ENCODE results near the gene DPP6.

Gene DPP6

DNA sequence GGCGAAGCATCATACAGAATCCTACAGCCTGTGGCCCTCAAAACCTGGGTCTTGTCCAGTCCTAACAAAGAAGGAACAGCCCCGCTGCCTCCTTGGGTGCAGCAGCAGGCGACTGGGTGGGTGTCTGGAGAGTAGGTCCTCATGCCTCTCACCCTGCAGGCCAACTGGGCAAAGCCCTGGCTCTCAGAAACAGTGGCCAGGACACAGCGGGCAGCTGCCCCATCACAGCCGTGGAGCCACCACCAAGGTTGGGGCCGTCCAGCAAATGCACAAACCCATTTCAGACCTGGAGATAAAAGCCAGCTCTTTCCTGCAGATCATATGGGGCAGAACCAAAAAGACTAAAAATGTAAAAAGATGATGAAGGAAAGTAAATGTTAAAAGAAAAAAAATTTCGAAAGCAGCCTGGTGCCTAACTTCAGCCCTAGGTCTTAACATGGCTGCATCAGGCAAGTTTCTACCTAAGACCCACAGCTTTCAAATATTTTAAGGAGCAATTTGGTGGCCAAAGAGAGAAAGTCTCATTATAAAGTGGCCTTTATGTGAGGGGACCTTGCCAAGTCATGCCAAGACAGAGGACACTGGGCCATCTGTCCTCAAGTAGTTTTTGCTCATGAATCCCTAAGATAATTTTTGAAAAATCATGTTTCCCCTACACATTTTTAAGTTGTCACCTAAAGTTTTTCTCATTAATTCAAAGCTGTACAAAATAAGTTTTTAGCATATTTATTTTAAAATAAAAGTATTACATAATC, 808.6 kb downstream of the DPP6 start:
- no peak for DNase-seq (ENCODE audit: low read depth)

DNA sequence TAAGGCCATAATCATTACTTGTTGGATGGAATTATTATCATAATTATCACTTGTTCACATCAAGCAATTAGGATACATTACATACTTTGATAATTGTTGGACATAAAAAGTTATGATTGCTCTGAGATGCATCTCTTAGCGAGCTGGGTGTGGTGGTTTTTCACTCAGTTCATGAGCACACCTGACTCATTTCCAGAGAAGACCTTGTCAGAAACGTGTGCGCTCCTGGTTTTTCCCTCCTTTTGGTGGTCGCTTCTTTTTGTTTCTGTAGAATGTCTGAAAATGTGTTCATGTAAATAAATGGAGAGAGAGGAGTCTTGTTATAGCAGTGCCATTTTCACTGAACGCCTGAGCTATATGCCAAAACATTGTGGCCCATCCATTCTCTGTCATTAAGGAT, 809.4 kb downstream of the DPP6 start:
- DNase-seq (ENCODE audit: low read depth) = no peak

DNA sequence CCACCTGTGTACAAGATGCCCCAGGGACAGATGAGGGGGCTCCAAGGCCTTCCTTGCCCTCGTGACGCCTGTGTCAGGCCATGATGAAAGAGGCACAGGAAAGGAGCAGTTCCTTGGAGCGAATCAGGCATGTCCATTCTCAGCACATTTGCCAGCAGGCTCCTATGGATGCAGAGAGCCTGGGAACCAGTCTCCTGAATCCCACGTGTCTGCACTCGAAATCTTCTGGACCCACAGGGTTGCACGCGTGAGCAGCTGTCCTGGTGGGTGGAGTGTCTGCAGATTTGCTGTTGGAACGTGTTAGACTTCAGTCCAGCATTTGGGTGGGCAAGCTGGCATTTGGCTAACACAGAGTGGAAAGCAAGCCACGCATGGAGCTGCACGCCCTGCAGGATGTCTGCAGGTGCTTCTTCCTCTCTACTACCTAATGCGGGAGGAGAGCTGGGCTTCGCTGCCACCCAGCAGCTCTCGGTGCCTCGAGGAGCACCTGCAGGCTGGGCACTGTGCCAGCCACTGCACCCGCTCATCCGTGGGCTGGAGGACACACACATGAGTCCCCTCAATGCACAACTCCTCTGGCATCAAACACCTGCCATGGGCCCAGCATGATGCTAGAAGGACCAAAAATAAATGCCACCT, 810.1 kb downstream of the DPP6 start:
- no peak for DNase-seq (ENCODE audit: low read depth)

- DNase-seq (ENCODE audit: low read depth) = no peak
Observed at GRCh38 chr7:154863766-154864522, 811.7 kb downstream of the DPP6 start.

- DNase-seq (ENCODE audit: low read depth) = no peak
Observed at GRCh38 chr7:154864523-154864891, 812.3 kb downstream of the DPP6 start.

DNA sequence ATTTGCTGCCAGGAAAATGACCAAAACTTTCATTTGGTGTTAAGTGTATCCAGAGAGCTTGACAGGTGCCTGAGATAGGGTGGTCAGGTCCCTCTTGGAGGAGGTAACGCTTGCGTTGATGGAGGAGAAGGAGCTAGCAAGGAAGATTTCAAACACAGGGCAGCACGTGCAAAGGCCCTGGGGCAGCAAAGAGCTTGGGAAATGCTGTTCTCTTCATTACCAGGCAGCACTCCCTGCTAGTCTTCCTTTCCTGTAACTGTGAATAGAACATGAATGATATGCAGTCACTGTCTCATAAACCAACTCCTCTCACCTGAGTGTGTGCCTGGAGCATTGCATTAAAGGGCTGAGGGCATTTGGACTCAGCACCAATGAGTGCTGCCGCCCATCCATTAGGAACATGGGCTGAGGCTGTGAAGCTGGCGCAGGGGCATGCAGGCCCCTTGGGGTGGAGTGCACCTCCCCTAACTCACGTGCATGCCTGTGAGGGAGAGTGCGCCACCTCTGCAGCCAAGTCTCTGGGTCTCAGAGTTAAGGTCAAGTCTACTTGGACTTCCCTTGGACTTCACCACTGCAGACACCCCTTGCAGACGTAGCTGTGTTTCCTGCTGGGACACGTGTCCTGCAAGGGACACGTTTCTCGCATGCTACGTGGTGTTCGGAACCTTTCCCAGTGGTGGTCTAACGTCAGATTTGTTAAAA, 813.9 kb downstream of the DPP6 start:
- no peak for DNase-seq (ENCODE audit: low read depth)

DNA sequence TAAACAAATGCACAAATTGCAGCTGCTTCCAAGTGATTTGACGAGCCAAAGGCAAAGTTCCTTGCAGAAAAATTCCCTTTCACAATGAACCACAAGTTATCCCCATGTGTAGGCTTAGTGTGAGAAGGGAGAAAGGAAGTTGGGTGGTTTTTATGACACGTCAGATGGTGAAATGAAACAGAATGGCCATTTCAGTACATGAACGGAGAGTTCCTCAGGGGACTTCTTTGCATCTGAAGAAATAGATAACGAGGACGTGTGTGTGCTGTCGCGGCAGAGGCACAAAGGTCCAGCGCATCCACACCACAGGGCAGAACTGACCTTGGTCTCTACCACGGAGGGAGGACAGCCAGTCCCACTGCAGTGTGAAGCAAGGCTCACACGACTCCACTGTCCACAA, 814.9 kb downstream of the DPP6 start:
- no peak for DNase-seq (ENCODE audit: low read depth)

- DNase-seq (ENCODE audit: low read depth) = no peak
Observed at GRCh38 chr7:154868921-154869320, 816.7 kb downstream of the DPP6 start.

DNA sequence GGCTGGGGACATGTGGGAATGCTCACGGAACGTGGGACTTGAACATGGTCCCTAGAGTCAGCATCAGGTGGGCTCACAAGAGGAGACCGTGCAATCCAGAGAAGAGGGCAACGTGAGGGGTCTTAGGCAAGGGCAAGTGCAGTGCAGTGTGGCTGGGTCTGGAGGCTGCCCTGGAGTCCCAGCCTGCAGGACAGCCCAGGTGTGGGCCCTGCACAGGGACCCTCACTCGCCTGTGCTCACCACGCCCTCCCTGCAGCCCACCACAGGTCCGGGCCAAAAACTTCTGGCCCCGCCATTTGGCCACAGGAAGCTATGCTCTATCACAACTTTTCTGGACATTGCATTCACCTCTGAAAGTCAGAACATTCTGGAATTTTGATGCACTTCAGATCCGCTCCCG, 817.2 kb downstream of the DPP6 start:
- no peak for DNase-seq (ENCODE audit: low read depth)

DNA sequence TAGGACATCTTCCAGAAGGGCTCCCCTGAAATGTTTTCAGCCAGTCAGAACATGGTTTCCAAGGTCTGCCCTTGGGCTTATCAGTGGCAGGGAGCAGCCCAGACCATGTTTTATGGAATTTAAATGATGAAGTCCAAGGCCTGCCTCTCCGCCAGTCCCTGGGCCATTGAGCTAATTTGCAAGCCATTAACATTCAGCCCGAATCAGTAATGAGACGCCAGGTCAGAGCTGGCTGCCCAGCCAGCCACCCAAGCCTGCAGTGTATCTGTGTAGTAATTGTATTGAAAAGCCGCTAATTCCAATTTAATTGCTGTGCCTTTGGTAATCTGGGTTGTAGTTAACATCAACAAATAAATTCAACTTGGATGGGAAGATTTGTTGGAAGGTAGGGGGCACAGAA, 819.3 kb downstream of the DPP6 start:
- DNase-seq (ENCODE audit: low read depth) = no peak

- no peak for DNase-seq (ENCODE audit: low read depth)
Observed at GRCh38 chr7:154871928-154872750, 819.9 kb downstream of the DPP6 start.

DNA sequence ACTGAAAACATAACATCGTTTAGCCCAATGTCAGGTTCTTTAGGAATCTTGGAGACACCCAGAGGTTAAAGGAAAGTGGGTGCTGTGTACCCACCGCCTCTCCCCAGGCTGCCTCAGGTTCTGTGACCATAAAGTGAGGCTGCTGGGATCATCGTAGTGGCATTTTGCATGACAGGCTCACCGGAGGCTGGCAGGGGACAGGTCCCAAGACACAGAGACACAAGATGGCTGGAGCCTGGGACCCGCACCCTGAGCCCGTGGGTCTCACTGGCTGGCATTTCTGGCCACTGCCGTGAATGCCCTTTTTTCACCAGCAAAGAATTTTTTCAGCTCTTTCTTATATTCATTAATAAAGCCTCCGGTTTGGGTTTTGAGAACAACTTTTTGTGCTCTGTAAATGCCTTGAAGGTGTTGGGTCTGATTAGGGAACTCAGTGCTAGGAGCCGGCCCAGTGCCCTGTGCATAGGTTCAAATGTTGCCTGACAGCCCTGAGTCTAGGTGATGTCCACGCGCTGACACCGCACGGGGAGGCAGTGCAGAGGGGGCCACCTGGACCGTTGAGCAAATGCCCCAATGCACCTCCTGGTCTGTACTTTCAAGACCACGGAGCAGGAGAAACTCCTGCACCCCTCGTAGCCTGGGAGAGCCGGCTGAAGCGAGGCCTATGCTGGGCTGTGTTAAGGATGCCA, 820.8 kb downstream of the DPP6 start:
- no peak for DNase-seq (ENCODE audit: low read depth)

DNA sequence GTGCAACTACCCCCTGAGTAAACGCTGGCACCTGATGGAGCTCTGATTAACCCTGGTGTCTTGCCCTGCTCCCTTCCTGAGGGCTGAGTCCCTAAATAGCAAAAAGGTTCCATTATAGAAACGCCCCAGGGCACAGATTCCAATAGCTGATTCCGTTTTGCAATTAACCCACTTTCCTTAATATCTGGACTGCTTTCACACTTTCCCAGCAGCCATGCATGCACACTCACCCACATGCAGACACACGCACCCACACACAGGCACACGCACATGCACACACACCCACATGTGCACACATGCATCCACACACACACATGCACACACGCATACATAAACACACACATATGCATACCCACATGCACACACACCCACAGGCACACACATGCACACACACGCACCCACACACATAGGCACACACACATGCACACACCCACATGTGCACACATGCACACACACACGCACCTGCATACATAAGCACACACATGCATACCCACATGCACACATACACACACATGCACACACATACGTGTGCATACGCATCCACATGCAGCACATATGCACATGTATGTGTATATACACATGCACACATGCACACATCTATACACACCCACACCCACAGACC, 821.4 kb downstream of the DPP6 start:
- DNase-seq (ENCODE audit: low read depth) = no peak

- DNase-seq (ENCODE audit: low read depth) = no peak
Observed at GRCh38 chr7:154874409-154875113, 822.4 kb downstream of the DPP6 start.

GRCh38 chr7:154875297-154875696, 823.1 kb downstream of the DPP6 start:
- no peak for DNase-seq (ENCODE audit: low read depth)

- DNase-seq (ENCODE audit: low read depth) = no peak
Observed at GRCh38 chr7:154876516-154876915, 824.3 kb downstream of the DPP6 start.

GRCh38 chr7:154877031-154877430, 824.8 kb downstream of the DPP6 start:
- DNase-seq (ENCODE audit: low read depth) = no peak

DNA sequence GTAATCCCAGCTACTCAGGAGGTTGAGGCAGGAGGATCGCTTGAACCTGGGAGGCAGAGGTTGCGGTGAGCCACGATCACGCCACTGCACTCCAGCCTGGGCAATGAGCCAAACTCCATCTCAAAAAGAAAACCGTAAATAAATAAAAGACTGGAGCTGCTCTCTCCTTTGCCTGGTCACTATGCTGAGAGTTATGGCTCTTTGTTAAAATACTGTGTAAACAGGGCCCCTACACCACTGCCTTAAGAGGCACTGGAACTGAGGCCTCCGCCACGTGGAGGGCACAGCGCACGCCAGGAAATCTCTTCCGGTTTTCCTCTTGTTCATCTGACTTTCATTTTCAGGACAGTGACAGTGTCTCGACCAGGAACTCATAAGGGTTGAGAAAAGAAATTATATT, 827.4 kb downstream of the DPP6 start:
- DNase-seq (ENCODE audit: low read depth) = no peak

GRCh38 chr7:154880513-154880912, 828.3 kb downstream of the DPP6 start:
- no peak for DNase-seq (ENCODE audit: low read depth)

GRCh38 chr7:154881026-154881425, 828.8 kb downstream of the DPP6 start:
- no peak for DNase-seq (ENCODE audit: low read depth)

All from activated T-helper 9 cell treated with anti-CD3 and anti-CD28 coated beads, Interleukin-2, amount 50 U/mL, for 16 hours (primary cell).